HG03460 (cell line): ENCODE measurements around the gene IGF1.
"Not testable (repeated sequence)": the region's sequence is repeated elsewhere in the genome, so short reads cannot be mapped to it uniquely, and the experiment has no call there.

Source experiments
- ATAC-seq: cut with Tn5 transposase; IDR thresholded peaks from one replicate; pipeline ENCODE4 v1.9.1; 2021; ENCODE audit not compliant: unreplicated experiment

Gene IGF1

GRCh38 chr12:102394200-102394599 lies 86.2 kb downstream of the IGF1 start:
- ATAC-seq = no peak

- no peak for ATAC-seq
Observed at GRCh38 chr12:102390068-102390467, 90.3 kb downstream of the IGF1 start.

- ATAC-seq = no peak
Observed at GRCh38 chr12:102388469-102388868, 91.9 kb downstream of the IGF1 start.

GRCh38 chr12:102385343-102385742 lies 95.0 kb downstream of the IGF1 start:
- no peak for ATAC-seq

GRCh38 chr12:102379346-102380162 lies 100.8 kb downstream of the IGF1 start:
- no peak for ATAC-seq

- ATAC-seq = no peak
Observed at GRCh38 chr12:102376781-102377180, 103.6 kb downstream of the IGF1 start.

GRCh38 chr12:102376181-102376747 lies 104.1 kb downstream of the IGF1 start:
- no peak for ATAC-seq

GRCh38 chr12:102374190-102374589 lies 106.2 kb downstream of the IGF1 start:
- ATAC-seq = no peak

GRCh38 chr12:102372087-102372486 lies 108.3 kb downstream of the IGF1 start:
- no peak for ATAC-seq

- ATAC-seq = no peak
Observed at GRCh38 chr12:102371165-102371564, 109.2 kb downstream of the IGF1 start.

- no peak for ATAC-seq
Observed at GRCh38 chr12:102369876-102370275, 110.5 kb downstream of the IGF1 start.

- no peak for ATAC-seq
Observed at GRCh38 chr12:102365365-102365764, 115.0 kb downstream of the IGF1 start.

- ATAC-seq = no peak
Observed at GRCh38 chr12:102364709-102365108, 115.7 kb downstream of the IGF1 start.

GRCh38 chr12:102356690-102357089 lies 123.7 kb downstream of the IGF1 start:
- ATAC-seq = no peak

- ATAC-seq = not testable (repeated sequence)
Observed at GRCh38 chr12:102354281-102354680, 126.1 kb downstream of the IGF1 start.

- no peak for ATAC-seq
Observed at GRCh38 chr12:102351322-102351721, 129.0 kb downstream of the IGF1 start.

GRCh38 chr12:102350070-102350469 lies 130.3 kb downstream of the IGF1 start:
- ATAC-seq = no peak

- ATAC-seq = no peak
Observed at GRCh38 chr12:102349079-102349478, 131.3 kb downstream of the IGF1 start.

GRCh38 chr12:102347811-102348210 lies 132.6 kb downstream of the IGF1 start:
- no peak for ATAC-seq
